DND-41 (cell line): Measurements from ENCODE around the gene KXD1.

Experiments
- CTCF ChIP-seq: IDR thresholded peaks from 2 replicates; pipeline ENCODE4 v1.5.1; 2012; ENCODE audit warnings: borderline replicate concordance, low read length, moderate library complexity, mild to moderate bottlenecking; ENCODE audit not compliant: poor library complexity, severe bottlenecking; ENCODE audit errors: extremely low read depth
- EZH2 ChIP-seq: IDR thresholded peaks from 3 replicates; pipeline ENCODE4 v1.6.1; 2012; ENCODE audit warnings: borderline replicate concordance, low read depth, mild to moderate bottlenecking, moderate library complexity, low read length, inconsistent platforms; ENCODE audit not compliant: severe bottlenecking

GRCh38 chr19:18542941-18543813, 14.5 kb upstream of the KXD1 start, which contains the start of gene FKBP8:
- TF ChIP-seq CTCF (no peak), EZH2 (no peak)
